ENCODE data around the gene TFB2M.
"Not testable (repeated sequence)": the region's sequence is repeated elsewhere in the genome, so short reads cannot be mapped to it uniquely, and the experiment has no call there.

Gene TFB2M

GRCh38 chr1:246566128-246566812 is at the start of gene TFB2M, which contains the start of gene CNST:
Gene TFB2M (minus strand): TSS chr1:246566261. CDS start chr1:246566138, 123 bp downstream.
Gene CNST (plus strand): TSS chr1:246566456. CDS start chr1:246591563, 25,107 bp downstream.
- DNase-seq (ENCODE audit: low spot score) = peak; percentile 99

GRCh38 chr1:246613096-246613758 is 47.2 kb upstream of the TFB2M start:
- DNase-seq (ENCODE audit: low spot score) = no peak

- DNase-seq (ENCODE audit: low spot score) = no peak
These were observed 43.6 kb upstream of the TFB2M start for GRCh38 chr1:246609632-246610031.

GRCh38 chr1:246608616-246609376 is 42.7 kb upstream of the TFB2M start:
- peak; percentile 17 for DNase-seq (ENCODE audit: low spot score)

GRCh38 chr1:246607462-246607861 is 41.4 kb upstream of the TFB2M start:
- no peak for DNase-seq (ENCODE audit: low spot score)

- DNase-seq (ENCODE audit: low spot score) = not testable (repeated sequence)
These were observed 39.2 kb upstream of the TFB2M start for GRCh38 chr1:246605231-246605630.

- no peak for DNase-seq (ENCODE audit: low spot score)
These were observed 36.1 kb upstream of the TFB2M start for GRCh38 chr1:246602194-246602593.

- DNase-seq (ENCODE audit: low spot score) = no peak
These were observed 34.5 kb upstream of the TFB2M start for GRCh38 chr1:246600579-246600978.

GRCh38 chr1:246599315-246599714 is 33.3 kb upstream of the TFB2M start:
- DNase-seq (ENCODE audit: low spot score) = no peak

- no peak for DNase-seq (ENCODE audit: low spot score)
These were observed 31.9 kb upstream of the TFB2M start for GRCh38 chr1:246597971-246598370.

GRCh38 chr1:246597340-246597739 is 31.3 kb upstream of the TFB2M start:
- no peak for DNase-seq (ENCODE audit: low spot score)

GRCh38 chr1:246595146-246595545 is 29.1 kb upstream of the TFB2M start:
- no peak for DNase-seq (ENCODE audit: low spot score)

- no peak for DNase-seq (ENCODE audit: low spot score)
These were observed 26.6 kb upstream of the TFB2M start for GRCh38 chr1:246592695-246593094.

GRCh38 chr1:246591958-246592357 is 25.9 kb upstream of the TFB2M start:
- DNase-seq (ENCODE audit: low spot score) = no peak

- DNase-seq (ENCODE audit: low spot score) = no peak
These were observed 25.4 kb upstream of the TFB2M start for GRCh38 chr1:246591504-246591903.

- DNase-seq (ENCODE audit: low spot score) = no peak
These were observed 25.0 kb upstream of the TFB2M start for GRCh38 chr1:246591047-246591446.

GRCh38 chr1:246589919-246590318 is 23.9 kb upstream of the TFB2M start:
- not testable (repeated sequence) for DNase-seq (ENCODE audit: low spot score)

GRCh38 chr1:246588159-246588721 is 22.2 kb upstream of the TFB2M start:
- DNase-seq (ENCODE audit: low spot score) = no peak

- DNase-seq (ENCODE audit: low spot score) = peak; percentile 8
These were observed 21.5 kb upstream of the TFB2M start for GRCh38 chr1:246587606-246588005.

- no peak for DNase-seq (ENCODE audit: low spot score)
These were observed 21.0 kb upstream of the TFB2M start for GRCh38 chr1:246587032-246587431.

GRCh38 chr1:246583448-246584185 is 17.6 kb upstream of the TFB2M start:
- peak; percentile 77 for DNase-seq (ENCODE audit: low spot score)

- no peak for DNase-seq (ENCODE audit: low spot score)
These were observed 17.0 kb upstream of the TFB2M start for GRCh38 chr1:246583056-246583440.
